ENCODE data around the gene EML4. TPM values are rescaled to one million over a fixed set of nuclear protein-coding genes. Genes with fewer than 3 reads are reported as not detected.
"Not testable (repeated sequence)": the region's sequence is repeated elsewhere in the genome, so short reads cannot be mapped to it uniquely, and the experiment has no call there.

Gene EML4
- polyA plus RNA-seq, 1 donor (not counting 4 experiments of a cell fraction or from before 2014, with no cell fraction given): 36.4 TPM

DNA sequence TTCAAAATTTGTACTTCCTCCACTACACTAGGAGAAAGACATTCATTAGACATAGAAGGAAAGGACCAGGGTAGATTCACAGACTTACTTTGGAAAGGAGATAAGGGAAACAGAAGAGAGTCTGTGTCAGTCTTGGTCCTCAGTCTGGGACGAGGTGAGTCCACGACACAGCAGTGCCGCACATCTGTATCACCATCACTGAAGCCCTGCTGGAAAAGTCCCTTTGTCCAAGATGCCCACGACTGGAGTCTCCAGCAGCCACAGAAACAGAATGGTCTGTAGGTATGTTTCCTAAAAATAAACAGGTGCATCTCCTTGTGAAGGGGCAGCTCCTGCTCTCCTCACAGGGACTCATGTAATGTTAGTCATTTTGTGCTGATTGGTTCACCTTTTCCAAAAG lies 164.4 kb downstream of the EML4 start:
- TF ChIP-seq EZH2 (IDR thresholded peaks at IDR 0.05; ENCODE audit: low read length) (no peak), CTCF (optimal IDR thresholded peaks at IDR 0.05 in 1 of 3, IDR thresholded peaks at IDR 0.05 in 1 of 3, conservative IDR thresholded peaks at IDR 0.05 in 1 of 3; ENCODE audit: extremely low read depth in 1 of 3, insufficient read depth in 2 of 3, low read length in 3 of 3) (no peak)
- Histone ChIP-seq H3K79me2 (ENCODE audit: control insufficient read depth, insufficient read depth, low read length) (no peaks in the 10 kb centered on the region), H3K9me3 (ENCODE audit: control insufficient read depth, low read depth, low read length) (no peaks in the 10 kb centered on the region), H3K27me3 (ENCODE audit: control insufficient read depth, extremely low read depth, insufficient read depth, low read length) (no peaks in the 10 kb centered on the region), H3K9ac (ENCODE audit: control insufficient read depth, extremely low read depth, insufficient read depth, low read length) (no peak overlapping the region), H3K9me1 (ENCODE audit: control insufficient read depth, extremely low read depth, insufficient read depth, low read length) (no peaks in the 10 kb centered on the region), H4K20me1 (ENCODE audit: control insufficient read depth, extremely low read depth, insufficient read depth, low read length) (no peaks in the 10 kb centered on the region), H3K27ac (ENCODE audit: control insufficient read depth, insufficient read depth, low read length) (no peak overlapping the region), H3K4me3 (ENCODE audit: control insufficient read depth in 2 of 3, extremely low read depth in 1 of 3, insufficient read depth in 2 of 3, low read depth in 1 of 3, low read length in 3 of 3) (no peak overlapping the region), H3K36me3 (ENCODE audit: control insufficient read depth in 2 of 2, extremely low read depth in 1 of 2, insufficient read depth in 2 of 2, low read length in 2 of 2) (peaks cover 11 to 18% of the 10 kb centered on the region in 2 experiments), H2AFZ (ENCODE audit: control insufficient read depth, low read length) (no peak overlapping the region), H3K4me1 (ENCODE audit: control insufficient read depth, extremely low read depth, insufficient read depth, low read length) (peaks cover 9% of the 10 kb centered on the region), H3K4me2 (ENCODE audit: control insufficient read depth, extremely low read depth, insufficient read depth, low read depth, low read length) (no peak overlapping the region)
- DNase-seq (ENCODE audit: low read depth, low spot score) (no peak), FAIRE-seq (no peak)
- dilution Hi-C loops (cut with MboI; ENCODE audit: extremely low pct_ligation_motif_present, low sequenced_read_pairs): no loop called here

DNA sequence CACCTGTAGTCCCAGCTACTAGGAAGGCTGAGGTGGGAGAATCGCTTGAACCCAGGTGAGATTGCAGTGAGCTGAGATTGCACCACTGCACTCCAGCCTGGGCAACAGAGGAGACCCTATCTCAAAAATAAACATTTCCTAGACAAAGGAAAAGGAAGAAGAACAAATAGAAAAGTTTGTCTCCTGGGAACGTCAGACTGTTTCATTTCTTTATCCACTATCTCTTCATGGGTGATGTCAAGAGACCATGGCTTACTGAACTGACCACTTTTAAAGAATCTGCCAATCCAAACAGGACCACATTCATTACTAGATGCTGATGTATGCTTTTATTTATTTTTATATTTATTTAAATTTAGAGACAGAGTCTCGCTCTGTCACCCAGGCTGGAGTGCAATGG lies 165.1 kb downstream of the EML4 start:
- H3K79me2 ChIP-seq (ENCODE audit: control insufficient read depth, insufficient read depth, low read length): no peaks in the 10 kb centered on the region
- H3K9ac ChIP-seq (ENCODE audit: control insufficient read depth, extremely low read depth, insufficient read depth, low read length): no peak overlapping the region
- no peaks in the 10 kb centered on the region for H4K20me1 ChIP-seq (ENCODE audit: control insufficient read depth, extremely low read depth, insufficient read depth, low read length)
- peaks cover 11 to 18% of the 10 kb centered on the region in 2 experiments for H3K36me3 ChIP-seq (ENCODE audit: control insufficient read depth in 2 of 2, extremely low read depth in 1 of 2, insufficient read depth in 2 of 2, low read length in 2 of 2)
- dilution Hi-C loops (cut with MboI; ENCODE audit: extremely low pct_ligation_motif_present, low sequenced_read_pairs): no loop called here
- no peaks in the 10 kb centered on the region for H3K9me3 ChIP-seq (ENCODE audit: control insufficient read depth, low read depth, low read length)
- H3K4me2 ChIP-seq (ENCODE audit: control insufficient read depth, extremely low read depth, insufficient read depth, low read depth, low read length): no peak overlapping the region
- FAIRE-seq (no peak), DNase-seq (ENCODE audit: low read depth, low spot score) (no peak)
- peaks cover 9% of the 10 kb centered on the region for H3K4me1 ChIP-seq (ENCODE audit: control insufficient read depth, extremely low read depth, insufficient read depth, low read length)
- H3K9me1 ChIP-seq (ENCODE audit: control insufficient read depth, extremely low read depth, insufficient read depth, low read length): no peaks in the 10 kb centered on the region
- no peaks in the 10 kb centered on the region for H3K27me3 ChIP-seq (ENCODE audit: control insufficient read depth, extremely low read depth, insufficient read depth, low read length)
- H2AFZ ChIP-seq (ENCODE audit: control insufficient read depth, low read length): no peak overlapping the region
- TF ChIP-seq CTCF (optimal IDR thresholded peaks at IDR 0.05 in 1 of 3, IDR thresholded peaks at IDR 0.05 in 1 of 3, conservative IDR thresholded peaks at IDR 0.05 in 1 of 3; ENCODE audit: extremely low read depth in 1 of 3, insufficient read depth in 2 of 3, low read length in 3 of 3) (no peak), EZH2 (IDR thresholded peaks at IDR 0.05; ENCODE audit: low read length) (no peak)
- H3K27ac ChIP-seq (ENCODE audit: control insufficient read depth, insufficient read depth, low read length): no peak overlapping the region
- no peak overlapping the region for H3K4me3 ChIP-seq (ENCODE audit: control insufficient read depth in 2 of 3, extremely low read depth in 1 of 3, insufficient read depth in 2 of 3, low read depth in 1 of 3, low read length in 3 of 3)

DNA sequence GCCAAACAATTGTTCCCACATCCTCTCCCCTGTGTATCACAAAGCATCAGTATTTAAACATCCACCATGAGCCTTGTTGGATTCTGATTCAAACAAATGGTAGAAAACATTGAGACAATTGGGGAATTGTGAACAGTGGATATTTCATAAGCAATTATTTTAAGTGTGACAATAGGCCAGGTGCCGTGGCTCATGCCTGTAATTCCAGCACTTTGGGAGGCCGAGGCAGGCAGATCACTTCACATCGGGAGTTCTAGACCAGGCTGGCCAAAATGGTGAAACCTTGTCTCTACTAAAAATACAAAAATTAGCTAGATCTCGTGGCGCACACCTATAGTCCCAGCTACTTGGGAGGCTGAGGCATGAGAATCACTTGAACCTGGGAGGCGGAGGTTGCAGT lies 165.7 kb downstream of the EML4 start:
- H3K4me1 ChIP-seq (ENCODE audit: control insufficient read depth, extremely low read depth, insufficient read depth, low read length); H4K20me1 ChIP-seq (ENCODE audit: control insufficient read depth, extremely low read depth, insufficient read depth, low read length); H3K9me3 ChIP-seq (ENCODE audit: control insufficient read depth, low read depth, low read length); dilution Hi-C loops (cut with MboI; ENCODE audit: extremely low pct_ligation_motif_present, low sequenced_read_pairs); H3K27ac ChIP-seq (ENCODE audit: control insufficient read depth, insufficient read depth, low read length); H3K27me3 ChIP-seq (ENCODE audit: control insufficient read depth, extremely low read depth, insufficient read depth, low read length); H3K4me3 ChIP-seq (ENCODE audit: control insufficient read depth in 2 of 3, extremely low read depth in 1 of 3, insufficient read depth in 2 of 3, low read depth in 1 of 3, low read length in 3 of 3); FAIRE-seq; DNase-seq (ENCODE audit: low read depth, low spot score); H3K79me2 ChIP-seq (ENCODE audit: control insufficient read depth, insufficient read depth, low read length); H3K4me2 ChIP-seq (ENCODE audit: control insufficient read depth, extremely low read depth, insufficient read depth, low read depth, low read length); H3K9ac ChIP-seq (ENCODE audit: control insufficient read depth, extremely low read depth, insufficient read depth, low read length); H3K9me1 ChIP-seq (ENCODE audit: control insufficient read depth, extremely low read depth, insufficient read depth, low read length); H2AFZ ChIP-seq (ENCODE audit: control insufficient read depth, low read length): not testable (repeated sequence)
- H3K36me3 ChIP-seq (ENCODE audit: control insufficient read depth in 2 of 2, extremely low read depth in 1 of 2, insufficient read depth in 2 of 2, low read length in 2 of 2): peaks cover 12 to 13% of the 10 kb centered on the region in 2 experiments

Data from keratinocyte (primary cell).